ENCODE data around the gene SUGCT. TPM values are rescaled to one million over a fixed set of nuclear protein-coding genes. Genes with fewer than 3 reads are reported as not detected.

Gene SUGCT
- polyA plus RNA-seq, 3 donors, result 11.2 to 15.4 (median 12.3) TPM

DNA sequence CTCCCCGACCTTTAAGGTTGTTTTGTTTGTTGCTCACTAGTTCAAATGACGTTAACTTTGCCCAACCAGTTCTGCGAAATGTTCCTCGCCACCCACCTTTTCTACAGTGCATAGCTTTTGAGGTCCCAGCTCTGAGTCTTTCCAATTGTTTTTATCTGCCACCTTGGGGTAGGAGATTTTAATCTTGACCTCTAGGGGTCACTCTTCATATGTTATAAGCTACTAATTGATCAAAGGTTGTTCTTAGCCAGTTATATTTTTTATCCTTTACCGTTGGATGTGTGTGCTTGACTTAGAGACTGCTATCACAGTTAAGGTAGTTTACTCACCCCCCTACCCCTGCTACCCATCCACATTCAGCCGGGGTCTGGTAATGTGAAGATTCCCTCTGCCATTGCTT lies 372.4 kb downstream of the SUGCT start:
- no peak for DNase-seq (ENCODE audit: low read depth in 3 of 3, low spot score in 2 of 3)

GRCh38 chr7:40509287-40509996 lies 374.6 kb downstream of the SUGCT start:
- DNase-seq (ENCODE audit: low read depth in 3 of 3, low spot score in 2 of 3), result no peak

DNA sequence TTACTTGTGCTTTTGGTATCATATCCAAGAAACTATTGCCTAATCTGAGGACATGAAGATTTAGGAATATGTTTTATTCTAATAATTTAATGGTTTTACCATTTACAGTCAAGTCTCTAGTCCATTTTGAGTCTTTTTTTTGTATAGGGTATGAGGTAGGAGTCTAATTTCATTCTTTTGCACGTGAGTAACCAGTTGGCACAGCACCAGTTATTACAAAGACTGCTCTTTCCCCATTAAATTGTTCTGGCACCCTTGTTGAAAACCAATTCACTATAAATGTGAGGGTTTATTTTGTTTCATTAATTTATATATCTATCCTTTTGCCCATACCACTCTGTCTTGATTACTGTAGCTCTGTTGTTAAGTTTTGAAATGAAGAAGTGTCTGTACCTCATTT lies 381.6 kb downstream of the SUGCT start:
- DNase-seq (ENCODE audit: low read depth in 3 of 3, low spot score in 2 of 3), result no peak

- DNase-seq (ENCODE audit: low read depth in 3 of 3, low spot score in 2 of 3), result no peak
These were observed 384.2 kb downstream of the SUGCT start for GRCh38 chr7:40519009-40519408.

- DNase-seq (ENCODE audit: low read depth in 3 of 3, low spot score in 2 of 3), result no peak
These were observed 386.4 kb downstream of the SUGCT start for GRCh38 chr7:40520986-40521738.

DNA sequence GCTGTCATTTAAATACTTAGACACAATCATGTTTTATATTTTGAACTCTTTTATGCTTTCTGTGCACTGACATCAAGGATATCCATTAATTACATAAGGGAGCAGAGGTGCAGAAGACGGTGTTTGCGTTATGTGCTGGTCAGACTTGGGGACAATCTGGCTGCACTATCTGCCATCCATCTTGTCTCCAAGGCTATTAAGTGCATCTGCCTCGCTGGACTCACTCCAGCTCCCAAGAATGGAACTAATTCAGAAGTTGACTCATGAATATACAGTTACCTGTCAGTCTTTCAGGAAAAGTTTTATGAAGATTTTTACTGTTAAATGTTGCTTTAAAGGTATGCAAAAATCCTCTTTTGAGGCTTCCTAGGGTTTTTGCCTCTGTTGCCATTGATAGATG lies 391.0 kb downstream of the SUGCT start:
- no peak for DNase-seq (ENCODE audit: low read depth in 3 of 3, low spot score in 2 of 3)

- DNase-seq (ENCODE audit: low read depth in 3 of 3, low spot score in 2 of 3), result no peak
These were observed 392.3 kb downstream of the SUGCT start for GRCh38 chr7:40526951-40527715.

- DNase-seq (ENCODE audit: low read depth in 3 of 3, low spot score in 2 of 3), result no peak
These were observed 392.9 kb downstream of the SUGCT start for GRCh38 chr7:40527723-40528122.

DNA sequence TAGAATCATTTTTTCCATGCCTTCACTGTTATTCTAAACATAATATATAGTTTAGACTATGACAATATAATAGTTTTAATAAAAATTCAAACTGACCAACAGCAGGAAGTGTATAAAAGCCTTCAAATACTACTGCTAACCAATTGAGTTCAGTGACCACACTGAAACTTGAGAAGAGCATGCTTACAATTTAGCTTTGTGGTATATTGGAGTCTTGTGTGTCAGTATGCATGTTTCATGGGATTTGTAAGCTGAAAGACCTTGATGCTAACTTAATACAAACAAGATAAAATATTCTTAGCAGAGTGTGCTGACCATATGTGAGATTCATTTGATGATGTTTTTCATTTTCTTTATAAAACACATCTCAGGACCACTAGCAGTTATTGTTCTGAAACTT lies 395.5 kb downstream of the SUGCT start:
- no peak for DNase-seq (ENCODE audit: low read depth in 3 of 3, low spot score in 2 of 3)

- no peak for DNase-seq (ENCODE audit: low read depth in 3 of 3, low spot score in 2 of 3)
These were observed 397.2 kb downstream of the SUGCT start for GRCh38 chr7:40531956-40532355.

GRCh38 chr7:40535678-40536077 lies 400.9 kb downstream of the SUGCT start:
- DNase-seq (ENCODE audit: low read depth in 3 of 3, low spot score in 2 of 3), result no peak

DNA sequence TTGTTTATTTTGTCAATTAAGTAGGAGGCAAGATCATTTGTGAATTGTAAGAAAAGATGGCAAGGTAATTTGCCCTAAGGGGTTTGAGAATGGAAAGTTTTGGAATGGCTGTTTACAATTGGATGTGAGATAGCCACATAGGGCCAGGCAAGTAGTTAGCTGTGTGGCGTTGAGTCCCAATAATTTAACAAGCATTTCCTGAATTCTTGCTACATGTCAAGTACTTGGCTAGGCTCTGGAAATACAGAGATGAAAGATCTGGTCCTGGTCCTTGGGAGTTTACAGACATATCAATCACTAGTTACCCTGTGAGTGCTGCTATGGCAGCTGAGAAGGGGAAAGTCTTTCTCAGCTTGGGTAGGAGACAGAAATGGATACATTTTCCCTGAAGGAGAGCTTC lies 401.6 kb downstream of the SUGCT start:
- no peak for DNase-seq (ENCODE audit: low read depth in 3 of 3, low spot score in 2 of 3)

DNA sequence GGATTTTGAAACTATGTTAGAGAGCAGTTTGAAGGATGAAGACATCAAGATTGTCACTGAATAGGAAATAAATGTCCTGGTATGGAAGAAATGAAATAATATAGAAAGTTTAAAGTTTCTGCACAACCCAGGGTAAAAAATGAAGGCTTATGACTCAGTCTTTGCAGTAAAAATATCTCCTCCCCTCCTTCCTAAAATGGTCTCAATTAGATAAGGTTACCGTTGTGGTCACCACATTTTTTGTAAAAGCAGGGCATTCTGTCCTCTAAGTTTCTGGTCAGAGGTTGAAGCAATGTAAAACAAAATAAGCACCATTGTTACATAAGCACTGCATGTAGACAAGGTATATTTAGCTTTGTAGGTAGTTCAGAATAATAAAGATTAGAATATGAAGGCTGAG lies 403.5 kb downstream of the SUGCT start:
- DNase-seq (ENCODE audit: low read depth in 3 of 3, low spot score in 2 of 3), result no peak

DNA sequence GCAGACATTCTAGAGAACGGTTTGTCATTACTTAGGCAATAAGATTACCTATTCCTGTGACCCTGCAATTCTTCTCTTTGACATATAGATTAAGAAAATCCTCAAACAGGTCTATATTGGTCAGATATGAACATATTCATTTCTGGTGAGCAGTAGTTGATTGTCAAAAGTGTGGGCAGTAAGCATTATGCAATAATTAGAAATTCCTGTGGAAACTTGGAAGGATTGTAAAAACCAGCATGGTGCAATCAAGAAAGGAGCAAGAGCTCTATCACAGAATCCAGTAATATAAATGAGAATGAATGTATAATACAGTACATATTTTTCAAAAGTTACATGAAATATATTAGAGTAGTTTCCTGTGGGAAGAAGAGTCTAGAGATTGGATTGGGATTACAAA lies 406.5 kb downstream of the SUGCT start:
- DNase-seq (ENCODE audit: low read depth in 3 of 3, low spot score in 2 of 3), result no peak

DNA sequence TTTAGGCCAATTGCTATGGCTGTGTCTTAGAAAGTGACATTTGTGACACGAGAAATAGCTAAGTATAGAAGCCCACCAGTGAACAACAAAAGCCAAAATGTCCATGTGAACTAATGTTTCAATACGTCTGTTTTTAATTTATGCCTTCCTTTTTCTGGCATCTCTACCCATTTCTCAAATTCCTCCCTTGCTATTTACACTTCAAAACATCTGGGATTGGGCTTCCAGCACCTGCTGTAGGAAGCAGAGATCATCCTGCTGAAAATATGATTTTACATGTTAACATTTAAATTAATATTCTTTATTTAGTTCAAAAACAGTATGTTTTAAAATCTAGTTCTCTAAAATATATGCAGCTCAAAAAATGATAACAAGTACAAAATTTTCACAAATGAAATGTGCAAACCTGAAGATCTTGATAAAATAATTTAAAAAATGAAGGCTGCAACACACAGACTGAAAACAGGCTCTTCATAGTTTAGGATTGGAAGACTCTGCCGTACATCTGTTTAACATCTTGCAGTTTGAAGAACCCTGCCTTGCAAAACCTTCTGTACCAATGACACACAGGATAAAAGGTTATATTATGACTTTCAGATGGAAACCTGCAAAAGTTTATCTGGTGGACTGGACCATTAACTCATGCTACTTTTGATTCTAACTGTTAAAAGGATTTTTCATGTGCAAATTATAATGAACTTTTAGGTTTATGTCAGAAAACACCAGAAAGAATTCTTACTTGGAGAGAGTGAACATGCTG lies 408.4 kb downstream of the SUGCT start:
- DNase-seq (ENCODE audit: low read depth in 3 of 3, low spot score in 2 of 3), result no peak

DNA sequence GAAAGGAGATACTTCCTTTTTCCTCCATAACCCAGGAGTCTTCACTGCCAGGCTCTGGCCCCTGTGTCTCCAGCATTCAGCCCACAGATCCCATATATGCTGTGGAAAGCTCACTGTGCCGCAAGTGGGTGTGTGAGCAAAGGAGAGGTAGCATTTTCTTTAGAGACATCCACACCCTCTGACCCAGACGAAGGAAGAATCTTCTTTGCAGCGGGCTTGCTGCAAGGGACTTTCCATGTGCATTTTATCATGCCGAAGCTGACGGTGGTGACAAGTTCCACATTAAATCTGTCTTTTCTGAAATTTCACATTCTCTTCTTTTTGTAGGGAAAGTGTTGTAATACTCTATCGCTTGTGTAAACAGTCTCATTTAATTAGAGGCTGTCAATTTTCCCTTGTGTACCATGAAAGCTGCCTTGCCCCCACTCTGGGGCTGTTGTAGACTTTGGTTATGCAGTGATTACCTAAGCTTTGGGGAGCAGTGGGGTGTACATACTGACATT lies 409.5 kb downstream of the SUGCT start:
- DNase-seq (ENCODE audit: low read depth in 3 of 3, low spot score in 2 of 3), result no peak

- no peak for DNase-seq (ENCODE audit: low read depth in 3 of 3, low spot score in 2 of 3)
These were observed 410.1 kb downstream of the SUGCT start for GRCh38 chr7:40544871-40545303.

DNA sequence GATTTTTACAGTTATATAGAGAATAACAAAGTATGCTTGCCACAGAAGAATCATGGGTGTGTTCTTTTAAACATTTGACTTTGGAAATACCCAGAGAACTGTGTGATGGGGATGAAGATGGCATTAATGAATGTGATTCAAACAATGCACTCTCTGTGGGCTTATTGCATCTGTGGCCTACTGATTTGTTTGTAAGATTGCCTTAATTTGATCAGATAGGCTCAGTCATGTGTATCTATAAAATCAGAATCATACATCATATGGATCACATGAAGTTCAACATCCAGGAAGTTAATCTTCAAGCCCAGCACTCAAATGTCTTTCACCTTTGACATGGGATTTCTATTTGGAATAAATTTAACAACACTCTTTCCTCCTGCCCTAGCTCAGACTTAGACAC lies 410.9 kb downstream of the SUGCT start:
- no peak for DNase-seq (ENCODE audit: low read depth in 3 of 3, low spot score in 2 of 3)

GRCh38 chr7:40546616-40547501 lies 412.1 kb downstream of the SUGCT start:
- no peak for DNase-seq (ENCODE audit: low read depth in 3 of 3, low spot score in 2 of 3)
